GM21360 (cell line): ENCODE data around the gene ZNF622.

Experiments used
- ATAC-seq: cut with Tn5 transposase; IDR thresholded peaks from one replicate; pipeline ENCODE4 v1.9.1; 2021; ENCODE audit warnings: mild to moderate bottlenecking, moderate library complexity; ENCODE audit not compliant: unreplicated experiment

The ZNF622 gene

GRCh38 chr5:16465544-16466432 lies at the start of gene ZNF622:
ZNF622 (minus strand) TSS chr5:16465800; CDS start chr5:16465665, 135 bp downstream.
- ATAC-seq, result peak; percentile 71

GRCh38 chr5:16510098-16510497 lies 44.5 kb upstream of the ZNF622 start:
- ATAC-seq, result no peak

GRCh38 chr5:16508730-16509531 lies 43.3 kb upstream of the ZNF622 start:
- no peak for ATAC-seq

GRCh38 chr5:16507716-16508115 lies 42.1 kb upstream of the ZNF622 start:
- ATAC-seq, result no peak

- no peak for ATAC-seq
These were observed 40.3 kb upstream of the ZNF622 start for GRCh38 chr5:16505904-16506303.

- ATAC-seq, result no peak
These were observed 39.7 kb upstream of the ZNF622 start for GRCh38 chr5:16505140-16505891.

- no peak for ATAC-seq
These were observed 39.0 kb upstream of the ZNF622 start for GRCh38 chr5:16504571-16504970.

- no peak for ATAC-seq
These were observed 37.3 kb upstream of the ZNF622 start for GRCh38 chr5:16502866-16503265.

GRCh38 chr5:16500024-16500423 lies 34.4 kb upstream of the ZNF622 start:
- no peak for ATAC-seq

GRCh38 chr5:16497546-16497945 lies 31.9 kb upstream of the ZNF622 start:
- ATAC-seq, result no peak

- no peak for ATAC-seq
These were observed 27.7 kb upstream of the ZNF622 start for GRCh38 chr5:16493261-16493660.

GRCh38 chr5:16492398-16493140 lies 27.0 kb upstream of the ZNF622 start:
- ATAC-seq, result no peak

- ATAC-seq, result no peak
These were observed 25.3 kb upstream of the ZNF622 start for GRCh38 chr5:16490911-16491310.

- ATAC-seq, result peak; percentile 88
These were observed 23.8 kb upstream of the ZNF622 start for GRCh38 chr5:16489322-16489791.

GRCh38 chr5:16487456-16487855 lies 21.9 kb upstream of the ZNF622 start:
- no peak for ATAC-seq

- no peak for ATAC-seq
These were observed 21.1 kb upstream of the ZNF622 start for GRCh38 chr5:16486711-16487111.

- no peak for ATAC-seq
These were observed 20.1 kb upstream of the ZNF622 start for GRCh38 chr5:16485656-16486055.

GRCh38 chr5:16484081-16484480 lies 18.5 kb upstream of the ZNF622 start:
- ATAC-seq, result no peak

GRCh38 chr5:16483361-16483760 lies 17.8 kb upstream of the ZNF622 start:
- no peak for ATAC-seq

- no peak for ATAC-seq
These were observed 17.3 kb upstream of the ZNF622 start for GRCh38 chr5:16482891-16483290.
